GM18873 (cell line): ENCODE data around the gene TNS1.
"Not testable (repeated sequence)": the region's sequence is repeated elsewhere in the genome, so short reads cannot be mapped to it uniquely, and the experiment has no call there.

Experiments
- ATAC-seq: cut with Tn5 transposase; IDR thresholded peaks from one replicate; pipeline ENCODE4 v1.9.1; 2021; ENCODE audit warnings: mild to moderate bottlenecking, moderate library complexity, moderate number of reproducible peaks; ENCODE audit not compliant: unreplicated experiment, low FRiP score

Gene TNS1

GRCh38 chr2:217825469-217826235 is 177.1 kb downstream of the TNS1 start:
- ATAC-seq: no peak

- no peak for ATAC-seq
These were observed 178.6 kb downstream of the TNS1 start for GRCh38 chr2:217824223-217824622.

DNA sequence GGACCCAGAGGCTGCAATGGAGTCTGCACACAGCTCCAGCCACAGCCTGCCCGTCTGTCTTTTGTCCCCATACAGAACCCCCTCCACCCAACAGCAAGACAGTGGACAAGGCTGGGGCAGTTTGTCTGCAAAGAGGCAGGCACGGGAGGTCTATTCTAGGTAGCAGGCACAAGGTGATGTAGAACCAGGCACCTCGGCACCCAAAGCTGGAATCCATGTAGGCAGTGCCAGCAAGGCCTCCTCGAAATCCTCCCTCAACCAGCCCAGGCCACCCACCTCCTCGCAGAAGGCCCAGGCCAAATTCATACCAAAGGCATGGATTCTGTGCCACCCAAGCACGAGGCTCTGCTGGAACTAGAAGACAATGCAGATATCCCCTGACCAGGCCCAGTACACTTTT is 179.2 kb downstream of the TNS1 start:
- no peak for ATAC-seq

GRCh38 chr2:217822296-217823252 is 180.2 kb downstream of the TNS1 start:
- ATAC-seq: no peak

DNA sequence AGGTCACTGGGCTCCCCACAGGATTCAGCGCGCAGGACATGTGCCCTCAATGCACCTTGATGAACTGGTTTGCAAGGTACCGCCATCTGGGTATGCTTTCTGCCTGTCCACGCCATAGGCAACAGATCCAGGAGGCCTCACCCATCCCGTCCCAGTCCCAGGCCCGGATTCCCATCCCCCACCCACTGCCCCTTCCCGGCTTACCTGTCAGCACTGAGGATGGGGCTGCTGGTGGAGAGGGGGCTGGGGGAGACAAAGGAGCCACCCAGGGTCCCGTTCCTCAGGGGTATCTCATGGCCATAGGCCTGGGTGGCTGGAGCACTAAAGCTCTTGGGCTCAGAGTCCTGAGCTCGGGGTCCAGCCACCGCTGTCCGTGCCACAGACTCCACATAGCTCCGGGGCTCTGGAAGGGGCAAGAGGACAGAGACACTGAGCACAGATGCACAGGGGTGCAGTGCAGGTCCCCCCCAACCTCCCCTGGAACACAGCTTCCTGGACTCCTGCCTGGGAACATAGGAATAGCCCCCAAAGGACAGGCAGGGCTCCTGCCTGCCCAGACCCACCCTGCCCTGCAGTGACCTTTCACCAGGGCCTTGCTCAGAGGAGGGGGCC is 181.2 kb downstream of the TNS1 start:
- ATAC-seq: no peak

DNA sequence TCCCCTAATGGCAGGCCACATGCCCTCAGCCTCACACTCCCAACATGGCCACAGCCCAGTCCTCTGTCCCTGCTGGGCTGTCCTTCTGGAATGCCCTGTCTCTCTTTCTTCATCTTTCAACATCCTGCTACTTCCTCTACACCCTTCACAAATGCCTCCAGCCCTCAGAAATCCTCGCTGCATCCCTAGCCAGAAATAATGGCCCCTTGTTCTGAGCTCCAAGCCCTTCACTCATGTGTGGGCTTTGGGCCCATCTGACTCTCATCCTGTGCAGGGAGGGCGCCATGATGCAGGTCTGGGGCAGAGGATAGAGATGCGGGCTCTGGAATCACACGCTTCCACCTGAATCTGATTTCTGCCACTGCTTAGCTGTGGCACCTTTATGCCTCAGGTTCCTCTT is 181.9 kb downstream of the TNS1 start:
- ATAC-seq: no peak

DNA sequence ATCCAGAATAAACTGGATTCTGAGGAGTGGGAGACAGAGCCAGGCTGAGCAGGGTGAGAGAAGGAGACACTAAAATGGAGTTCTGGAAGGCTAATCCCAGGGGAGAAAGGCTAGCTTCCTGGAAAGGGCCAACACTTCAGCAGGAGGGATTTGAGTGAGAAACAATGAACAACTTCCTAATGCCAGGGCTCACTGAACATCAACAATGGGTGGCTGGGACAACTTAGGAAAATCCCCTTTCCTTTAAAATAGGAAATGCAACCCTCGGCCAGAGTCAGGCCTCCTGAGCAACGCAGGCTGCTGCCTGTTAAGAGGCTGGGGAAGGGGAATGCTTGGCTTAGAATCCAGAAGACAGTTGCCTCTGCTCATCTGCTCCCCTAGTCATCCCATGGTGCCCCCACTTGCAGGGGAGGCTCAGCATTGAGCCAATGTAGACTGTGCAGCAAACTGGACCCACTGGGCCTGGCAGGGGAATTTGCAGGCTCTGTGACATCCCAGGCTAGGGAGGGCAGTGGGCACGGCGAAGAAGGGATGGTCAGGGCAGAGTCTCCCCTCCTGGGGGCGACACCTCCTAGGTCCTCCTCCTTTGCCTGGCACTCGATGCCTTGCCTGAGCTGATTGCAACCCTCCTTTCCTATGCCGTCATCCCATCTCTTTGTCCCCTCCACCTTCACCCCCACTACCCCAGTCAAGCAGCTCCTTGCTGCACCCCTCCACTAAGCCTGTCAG is 182.5 kb downstream of the TNS1 start:
- ATAC-seq: no peak

- ATAC-seq: no peak
These were observed 184.4 kb downstream of the TNS1 start for GRCh38 chr2:217818293-217818850.

- ATAC-seq: no peak
These were observed 185.1 kb downstream of the TNS1 start for GRCh38 chr2:217817466-217818292.

GRCh38 chr2:217816396-217816869 is 186.4 kb downstream of the TNS1 start:
- no peak for ATAC-seq

GRCh38 chr2:217813828-217814227 is 189.0 kb downstream of the TNS1 start:
- no peak for ATAC-seq

- ATAC-seq: no peak
These were observed 190.6 kb downstream of the TNS1 start for GRCh38 chr2:217812170-217812569.

DNA sequence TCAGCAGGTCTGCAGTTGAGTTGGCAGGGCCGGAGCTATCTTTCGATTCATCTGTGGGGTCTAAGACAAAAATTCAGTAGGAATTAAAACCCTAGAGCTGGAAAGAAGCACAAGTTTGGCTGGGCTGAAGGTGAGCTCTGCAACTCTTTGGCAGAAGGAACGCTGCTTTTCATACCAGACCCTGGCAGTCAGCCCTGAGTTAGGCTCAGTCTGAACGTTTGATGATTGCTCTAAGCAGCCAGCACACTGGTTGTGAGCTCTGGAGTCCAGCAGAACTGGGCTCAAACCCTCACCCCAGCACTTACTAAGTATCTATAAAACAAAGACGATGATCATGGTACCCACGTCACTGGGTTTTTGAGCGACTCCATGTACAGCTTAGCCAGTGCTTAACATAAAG is 192.5 kb downstream of the TNS1 start:
- ATAC-seq: no peak

DNA sequence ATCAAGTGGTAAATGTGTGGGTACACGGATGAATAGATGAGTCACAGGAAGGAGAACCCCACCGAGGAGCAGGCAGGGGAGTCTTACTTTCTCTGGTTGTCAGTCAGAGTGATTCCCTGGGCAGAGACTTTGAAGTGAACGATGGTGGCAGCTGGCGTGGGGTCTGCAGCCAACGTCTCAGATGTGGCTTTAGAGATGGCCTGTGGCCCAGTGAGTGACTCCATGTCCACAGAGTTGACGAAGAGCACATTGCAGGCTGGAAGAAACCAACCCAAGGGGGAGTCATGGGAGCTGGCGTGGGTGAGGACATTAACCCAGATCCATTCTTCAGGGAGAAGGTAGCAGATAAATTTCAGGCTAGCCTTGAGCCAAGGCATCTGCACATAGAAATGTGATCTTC is 193.1 kb downstream of the TNS1 start:
- no peak for ATAC-seq

DNA sequence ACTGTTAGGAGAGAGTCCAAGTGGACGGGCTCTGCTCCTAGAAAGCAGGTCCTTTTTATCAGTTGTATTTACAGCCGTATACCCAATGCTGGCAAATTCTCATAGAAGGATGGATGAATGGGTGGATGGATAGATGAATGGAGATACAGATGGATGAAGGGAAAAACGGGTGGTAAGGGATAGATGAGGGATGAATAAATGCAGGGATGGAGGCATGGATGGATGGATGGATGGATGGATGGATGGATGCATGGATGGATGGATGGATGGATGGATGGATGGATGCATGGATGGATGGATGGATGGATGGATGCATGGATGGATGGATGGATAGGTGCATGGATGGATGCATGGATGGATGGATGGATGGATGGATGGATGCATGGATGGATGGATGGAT is 193.8 kb downstream of the TNS1 start:
- ATAC-seq: not testable (repeated sequence)

- ATAC-seq: no peak
These were observed 194.5 kb downstream of the TNS1 start for GRCh38 chr2:217808326-217808725.

DNA sequence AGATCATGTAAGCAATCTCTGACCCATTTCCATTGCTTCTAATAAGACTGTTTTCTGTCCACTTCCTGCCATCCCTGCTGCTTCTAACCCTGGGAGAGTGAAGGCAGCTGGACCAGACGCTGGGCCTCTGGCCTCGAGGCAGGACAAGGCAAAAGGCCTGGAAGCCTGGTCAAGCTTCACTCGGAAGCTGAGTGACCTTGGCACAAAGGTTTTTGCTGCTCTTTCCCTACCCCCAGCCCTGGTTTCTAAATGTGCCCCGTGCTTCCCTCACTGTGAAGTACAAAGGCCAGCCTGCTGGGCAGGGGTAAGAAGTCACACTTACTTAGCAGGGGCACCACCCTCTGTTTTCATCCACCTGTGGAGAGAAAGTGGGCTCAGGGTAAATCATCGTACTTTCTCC is 195.0 kb downstream of the TNS1 start:
- no peak for ATAC-seq

- no peak for ATAC-seq
These were observed 195.8 kb downstream of the TNS1 start for GRCh38 chr2:217807025-217807424.

DNA sequence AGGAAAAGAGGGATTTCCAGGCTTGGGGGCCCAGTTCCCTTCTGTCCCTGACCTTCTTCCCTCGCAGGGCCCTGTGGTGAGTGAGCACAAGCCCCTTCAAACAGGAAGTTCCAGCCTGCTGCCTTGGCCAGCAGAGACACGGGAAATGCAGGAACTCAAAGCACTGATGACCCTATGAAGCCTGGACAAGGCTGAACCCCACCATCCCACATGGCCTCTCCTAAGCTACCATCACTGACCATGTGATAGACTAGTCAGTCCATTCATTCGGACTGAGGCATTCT is 196.4 kb downstream of the TNS1 start:
- no peak for ATAC-seq
